ENCODE measurements around the gene SLC9A3.

SLC9A3 gene

DNA sequence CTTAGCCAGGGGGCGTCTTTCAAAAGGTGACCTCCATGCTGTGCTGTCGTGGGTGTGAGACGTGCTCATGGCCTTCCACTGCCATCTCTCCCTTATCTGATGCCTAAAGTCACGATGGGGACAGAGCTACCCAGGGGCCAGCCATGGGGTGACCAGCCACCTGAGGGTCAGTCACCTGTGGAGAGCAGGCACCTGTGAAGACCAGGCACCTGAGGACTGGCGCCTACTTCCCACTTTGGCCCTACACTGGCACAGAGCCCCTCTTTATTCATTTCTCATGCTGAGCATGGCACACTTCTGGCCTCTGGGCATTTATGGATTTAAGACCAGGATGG lies 87.6 kb downstream of the SLC9A3 start:
- Histone ChIP-seq H3K9me3 (ENCODE audit: control insufficient read depth in 1 of 2, low read length in 2 of 2) (no peaks in the 10 kb centered on the region), H3K27ac (ENCODE audit: low read depth, low read length) (no peak overlapping the region)

DNA sequence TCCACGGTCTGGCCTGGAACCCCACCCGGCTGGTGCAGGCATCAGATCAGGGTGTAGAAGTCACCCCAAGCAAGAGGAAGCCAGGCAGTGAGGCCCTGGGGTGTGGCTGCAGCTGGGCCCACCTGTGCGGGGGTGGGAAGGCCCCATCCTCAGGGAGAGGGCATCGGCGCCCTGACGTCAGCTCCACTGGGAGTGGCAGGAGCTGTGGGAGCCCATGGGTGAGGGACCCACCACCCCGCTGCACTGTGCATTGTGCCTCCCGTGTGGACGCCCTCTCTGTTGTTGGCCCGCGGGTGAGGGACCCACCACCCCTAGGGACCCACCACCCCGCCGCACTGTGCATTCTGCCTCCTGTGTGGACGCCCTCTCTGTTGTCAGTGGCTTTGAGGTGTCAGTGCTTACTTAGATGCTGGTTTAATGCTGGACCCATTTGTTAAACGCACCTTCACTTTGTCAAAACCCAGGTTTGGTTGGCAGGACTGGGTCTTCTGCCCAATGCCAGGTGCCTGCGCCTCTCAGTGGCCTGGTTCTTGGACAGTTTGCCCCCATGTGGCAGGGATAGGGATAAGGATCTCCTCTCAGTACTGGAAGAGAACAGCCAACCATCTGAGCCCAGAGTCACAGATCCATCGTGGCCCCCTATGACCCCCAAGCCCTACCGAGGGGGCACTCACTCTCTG lies 88.1 kb downstream of the SLC9A3 start:
- Histone ChIP-seq H3K4me3 (ENCODE audit: low read depth in 1 of 2, low read length in 2 of 2) (no peak overlapping the region), H3K27ac (ENCODE audit: low read depth, low read length) (no peak overlapping the region), H3K9me3 (ENCODE audit: control insufficient read depth in 1 of 2, low read length in 2 of 2) (no peaks in the 10 kb centered on the region), H3K36me3 (ENCODE audit: control insufficient read depth in 1 of 2, insufficient read depth in 2 of 2, low read length in 2 of 2) (no peaks in the 10 kb centered on the region), H3K9ac (ENCODE audit: low read depth in 1 of 2, low read length in 2 of 2) (no peak overlapping the region), H3K4me1 (ENCODE audit: control insufficient read depth in 1 of 2, insufficient read depth in 2 of 2, low read length in 2 of 2) (peaks cover 3 to 7% of the 10 kb centered on the region in 2 donors), H3K27me3 (ENCODE audit: control insufficient read depth in 1 of 2, insufficient read depth in 2 of 2, low read length in 2 of 2) (no peaks in the 10 kb centered on the region)

More for the DNA sequence above, 87.6 kb downstream of the SLC9A3 start:
- H3K36me3 ChIP-seq (ENCODE audit: control insufficient read depth in 1 of 2, insufficient read depth in 2 of 2, low read length in 2 of 2): no peaks in the 10 kb centered on the region
- H3K9ac ChIP-seq (ENCODE audit: low read depth in 1 of 2, low read length in 2 of 2): no peak overlapping the region
- no peak overlapping the region for H3K4me3 ChIP-seq (ENCODE audit: low read depth in 1 of 2, low read length in 2 of 2)
- H3K27me3 ChIP-seq (ENCODE audit: control insufficient read depth in 1 of 2, insufficient read depth in 2 of 2, low read length in 2 of 2): no peaks in the 10 kb centered on the region
- H3K4me1 ChIP-seq (ENCODE audit: control insufficient read depth in 1 of 2, insufficient read depth in 2 of 2, low read length in 2 of 2): peaks cover 0 to 2% of the 10 kb centered on the region in 2 donors

DNA sequence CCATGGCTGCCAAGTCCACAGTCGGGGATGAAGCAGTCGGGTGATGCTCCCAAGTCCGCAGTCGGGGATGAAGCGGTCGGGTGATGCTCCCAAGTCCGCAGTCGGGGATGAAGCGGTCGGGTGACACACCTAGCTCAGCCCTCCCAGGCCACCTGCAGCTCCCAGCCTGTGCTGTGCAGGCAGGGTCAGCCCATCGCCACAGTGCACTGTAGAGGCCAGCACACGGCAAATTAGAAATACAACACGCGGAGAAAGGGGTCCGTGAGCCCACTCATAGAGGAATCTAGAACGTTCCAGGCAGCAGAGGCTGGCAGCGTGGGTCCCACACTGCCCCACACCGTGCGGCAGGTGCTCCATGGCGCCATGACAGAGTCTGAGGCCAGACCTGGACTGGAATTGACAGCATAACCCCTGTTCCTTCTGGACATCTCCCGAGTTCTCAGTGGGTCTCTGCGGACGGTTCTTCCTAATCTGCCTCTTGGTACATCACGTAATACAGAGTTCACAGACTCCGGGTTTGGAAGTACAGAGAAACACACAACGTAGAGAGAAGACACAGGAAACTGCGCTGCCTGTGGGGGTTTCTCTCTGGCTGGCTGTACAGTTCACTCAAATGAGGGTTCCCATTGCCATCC lies 89.0 kb downstream of the SLC9A3 start:
- Histone ChIP-seq H3K4me1 (ENCODE audit: control insufficient read depth in 1 of 2, insufficient read depth in 2 of 2, low read length in 2 of 2) (peaks cover 11 to 15% of the 10 kb centered on the region in 2 donors), H3K36me3 (ENCODE audit: control insufficient read depth in 1 of 2, insufficient read depth in 2 of 2, low read length in 2 of 2) (no peaks in the 10 kb centered on the region), H3K9me3 (ENCODE audit: control insufficient read depth in 1 of 2, low read length in 2 of 2) (no peaks in the 10 kb centered on the region), H3K9ac (ENCODE audit: low read depth in 1 of 2, low read length in 2 of 2) (no peak overlapping the region), H3K4me3 (ENCODE audit: low read depth in 1 of 2, low read length in 2 of 2) (no peak overlapping the region), H3K27me3 (ENCODE audit: control insufficient read depth in 1 of 2, insufficient read depth in 2 of 2, low read length in 2 of 2) (no peaks in the 10 kb centered on the region), H3K27ac (ENCODE audit: low read depth, low read length) (no peak overlapping the region)

DNA sequence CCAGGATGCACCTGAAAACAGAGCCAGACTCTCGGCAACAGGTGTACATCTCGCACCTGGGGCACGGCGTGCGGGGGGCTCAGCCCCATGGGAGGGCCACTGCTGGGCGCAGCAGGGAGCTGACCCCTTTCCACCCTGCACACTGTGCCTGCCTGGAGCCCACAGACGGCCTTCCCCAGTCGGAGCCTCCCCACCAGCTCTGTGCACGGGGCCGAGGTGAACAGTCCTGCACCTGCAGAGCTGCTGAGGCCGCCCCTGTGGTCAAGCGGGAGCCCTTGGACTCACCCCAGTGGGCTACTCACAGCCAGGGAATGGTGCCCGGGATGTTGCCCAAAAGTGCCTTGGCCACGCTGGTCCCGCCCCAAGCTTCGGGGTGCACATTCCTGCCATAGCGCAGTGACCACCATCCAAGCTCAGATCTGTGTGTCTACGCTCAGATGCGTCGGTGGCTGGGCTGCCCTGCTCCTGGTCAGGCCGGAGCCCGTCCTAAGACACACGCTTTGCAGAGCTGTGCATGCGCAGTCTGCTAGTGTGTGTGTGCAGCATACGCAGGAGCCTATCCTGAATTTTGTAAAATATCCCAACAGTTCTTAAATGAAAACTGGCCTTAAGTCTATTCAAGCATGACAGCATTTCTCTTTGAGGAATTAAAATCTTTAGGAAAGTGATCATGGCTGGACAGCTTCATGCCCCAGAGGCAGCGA lies 89.7 kb downstream of the SLC9A3 start:
- no peaks in the 10 kb centered on the region for H3K36me3 ChIP-seq (ENCODE audit: control insufficient read depth in 1 of 2, insufficient read depth in 2 of 2, low read length in 2 of 2)
- no peak overlapping the region for H3K9ac ChIP-seq (ENCODE audit: low read depth in 1 of 2, low read length in 2 of 2)
- H3K4me1 ChIP-seq (ENCODE audit: control insufficient read depth in 1 of 2, insufficient read depth in 2 of 2, low read length in 2 of 2): peaks cover 17% of the 10 kb centered on the region in 2 donors
- H3K27me3 ChIP-seq (ENCODE audit: control insufficient read depth in 1 of 2, insufficient read depth in 2 of 2, low read length in 2 of 2): no peaks in the 10 kb centered on the region
- no peak overlapping the region for H3K27ac ChIP-seq (ENCODE audit: low read depth, low read length)
- H3K9me3 ChIP-seq (ENCODE audit: control insufficient read depth in 1 of 2, low read length in 2 of 2): no peaks in the 10 kb centered on the region
- no peak overlapping the region for H3K4me3 ChIP-seq (ENCODE audit: low read depth in 1 of 2, low read length in 2 of 2)

DNA sequence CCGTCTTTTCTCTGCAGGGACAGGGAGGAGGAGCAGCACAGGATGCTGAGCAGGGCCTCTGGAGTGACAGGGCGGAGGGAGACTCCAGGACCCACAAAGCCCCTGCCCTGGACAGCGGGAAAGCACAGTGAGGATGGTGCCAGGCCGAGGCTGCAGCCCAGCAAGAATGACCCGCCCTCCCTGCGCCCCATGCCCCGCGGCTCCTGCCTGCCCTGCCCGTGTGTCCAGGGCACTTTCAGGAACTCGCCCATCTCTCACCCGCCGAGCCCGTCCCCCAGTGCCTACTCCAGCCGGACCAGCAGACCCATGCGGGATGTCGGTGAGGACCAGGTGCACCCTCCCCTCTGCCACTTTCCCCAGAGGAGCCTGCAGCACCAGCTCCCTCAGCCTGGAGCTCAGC lies 90.4 kb downstream of the SLC9A3 start:
- Histone ChIP-seq H3K9me3 (ENCODE audit: control insufficient read depth in 1 of 2, low read length in 2 of 2) (no peaks in the 10 kb centered on the region), H3K27ac (ENCODE audit: low read depth, low read length) (no peak overlapping the region), H3K4me3 (ENCODE audit: low read depth in 1 of 2, low read length in 2 of 2) (no peak overlapping the region), H3K9ac (ENCODE audit: low read depth in 1 of 2, low read length in 2 of 2) (no peak overlapping the region), H3K4me1 (ENCODE audit: control insufficient read depth in 1 of 2, insufficient read depth in 2 of 2, low read length in 2 of 2) (peaks cover 17% of the 10 kb centered on the region in 2 donors), H3K36me3 (ENCODE audit: control insufficient read depth in 1 of 2, insufficient read depth in 2 of 2, low read length in 2 of 2) (no peaks in the 10 kb centered on the region), H3K27me3 (ENCODE audit: control insufficient read depth in 1 of 2, insufficient read depth in 2 of 2, low read length in 2 of 2) (no peaks in the 10 kb centered on the region)

DNA sequence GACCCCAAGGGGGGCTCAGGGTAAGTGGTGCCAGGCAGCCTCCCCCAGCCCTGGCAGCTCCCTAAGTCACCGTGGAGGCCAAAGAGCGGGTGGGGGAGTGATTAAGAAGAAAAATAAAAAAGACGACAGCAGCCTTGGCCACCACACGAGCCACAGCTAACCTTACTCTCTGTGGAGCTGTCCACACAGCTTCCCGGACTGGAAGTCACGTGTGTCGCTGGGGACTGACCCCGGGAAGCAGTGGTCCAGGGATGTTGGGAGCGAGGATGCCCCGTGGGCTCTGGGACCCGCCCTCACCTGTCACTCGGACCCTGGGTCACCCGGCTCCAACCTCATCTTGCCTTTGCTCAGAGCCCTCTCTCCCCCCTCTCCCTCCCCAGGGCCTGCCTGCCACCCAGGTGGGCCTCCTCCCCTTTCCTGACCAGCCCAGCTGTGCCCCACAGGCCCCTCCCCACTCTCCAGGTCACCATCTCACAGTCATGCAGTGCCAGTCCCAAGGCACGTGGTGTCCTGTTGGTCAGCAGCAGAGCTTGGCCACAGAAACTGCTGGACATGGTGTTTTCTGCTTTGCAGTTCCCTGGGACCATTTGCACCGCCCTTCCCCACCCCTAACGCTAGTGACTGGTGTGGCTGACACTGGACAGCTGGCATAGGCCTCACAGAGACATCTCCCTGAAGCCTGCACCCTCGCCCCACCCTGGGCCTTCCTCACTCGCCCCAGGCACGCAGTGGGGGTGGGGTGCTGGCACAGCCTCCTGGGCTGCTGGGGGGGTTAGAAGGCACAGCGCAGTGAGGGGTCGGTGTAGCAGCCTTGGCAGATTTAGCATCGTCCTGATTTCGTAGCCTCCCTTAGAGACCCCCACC lies 91.1 kb downstream of the SLC9A3 start:
- Histone ChIP-seq H3K9ac (ENCODE audit: low read depth in 1 of 2, low read length in 2 of 2) (no peak overlapping the region), H3K27ac (ENCODE audit: low read depth, low read length) (no peak overlapping the region), H3K9me3 (ENCODE audit: control insufficient read depth in 1 of 2, low read length in 2 of 2) (no peaks in the 10 kb centered on the region), H3K4me3 (ENCODE audit: low read depth in 1 of 2, low read length in 2 of 2) (no peak overlapping the region), H3K27me3 (ENCODE audit: control insufficient read depth in 1 of 2, insufficient read depth in 2 of 2, low read length in 2 of 2) (no peaks in the 10 kb centered on the region), H3K4me1 (ENCODE audit: control insufficient read depth in 1 of 2, insufficient read depth in 2 of 2, low read length in 2 of 2) (peaks cover 17% of the 10 kb centered on the region in 2 donors), H3K36me3 (ENCODE audit: control insufficient read depth in 1 of 2, insufficient read depth in 2 of 2, low read length in 2 of 2) (no peaks in the 10 kb centered on the region)

DNA sequence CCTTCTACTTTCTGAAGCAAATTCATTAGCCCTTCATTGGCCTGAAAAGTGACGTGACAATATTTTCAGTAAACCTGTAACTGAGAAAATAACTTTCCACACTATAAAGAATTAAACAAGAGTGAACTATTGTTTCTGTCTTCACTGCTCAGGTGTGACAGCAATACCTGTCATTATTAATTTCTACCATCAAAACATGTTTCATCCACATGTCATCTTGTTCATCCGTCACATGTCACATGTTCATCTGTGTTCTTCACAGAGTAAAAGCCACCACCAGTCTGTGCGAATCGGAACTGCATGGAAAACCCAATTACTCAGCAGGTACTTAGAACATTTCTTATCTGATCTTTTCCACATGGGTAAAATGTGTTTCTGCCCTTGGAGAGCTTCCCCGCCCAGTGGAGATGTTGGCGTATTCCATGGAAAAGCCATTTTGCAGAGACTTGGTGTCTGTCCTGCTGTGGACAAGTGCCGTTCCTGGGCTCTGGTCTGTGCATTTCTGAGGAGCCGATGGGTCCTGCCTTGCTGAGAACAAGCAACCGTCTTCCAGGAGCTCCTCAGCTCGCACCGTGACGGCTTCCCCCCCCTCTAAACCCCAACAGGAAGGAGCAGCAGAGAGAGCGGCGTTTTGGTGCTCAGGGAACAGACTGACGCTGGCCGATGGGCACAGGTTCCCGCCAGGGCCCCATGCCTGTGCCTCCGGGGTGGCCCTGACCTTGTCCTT lies 91.9 kb downstream of the SLC9A3 start:
- Histone ChIP-seq H3K27me3 (ENCODE audit: control insufficient read depth in 1 of 2, insufficient read depth in 2 of 2, low read length in 2 of 2) (no peaks in the 10 kb centered on the region), H3K27ac (ENCODE audit: low read depth, low read length) (no peak overlapping the region), H3K9ac (ENCODE audit: low read depth in 1 of 2, low read length in 2 of 2) (no peak overlapping the region), H3K36me3 (ENCODE audit: control insufficient read depth in 1 of 2, insufficient read depth in 2 of 2, low read length in 2 of 2) (no peaks in the 10 kb centered on the region), H3K9me3 (ENCODE audit: control insufficient read depth in 1 of 2, low read length in 2 of 2) (no peaks in the 10 kb centered on the region), H3K4me3 (ENCODE audit: low read depth in 1 of 2, low read length in 2 of 2) (no peak overlapping the region), H3K4me1 (ENCODE audit: control insufficient read depth in 1 of 2, insufficient read depth in 2 of 2, low read length in 2 of 2) (peaks cover 17% of the 10 kb centered on the region in 2 donors)

DNA sequence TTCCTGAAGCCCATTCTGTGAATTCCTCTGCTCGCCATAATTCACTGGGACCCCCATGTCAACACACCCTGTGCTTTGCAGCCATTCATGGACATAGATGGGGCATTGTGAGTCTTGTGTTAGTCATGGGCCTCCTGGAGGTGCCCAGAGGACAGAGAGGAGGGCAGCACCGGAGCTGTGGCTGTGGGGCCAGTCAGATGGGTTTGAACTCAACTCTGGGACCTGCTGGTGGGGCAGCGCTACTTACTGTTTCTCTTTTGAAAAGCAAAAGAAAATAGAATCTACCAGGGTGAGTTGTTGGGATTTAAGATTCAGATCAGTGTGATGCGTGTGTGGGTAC lies 92.6 kb downstream of the SLC9A3 start:
- Histone ChIP-seq H3K4me1 (ENCODE audit: control insufficient read depth in 1 of 2, insufficient read depth in 2 of 2, low read length in 2 of 2) (peaks cover 17% of the 10 kb centered on the region in 2 donors), H3K9me3 (ENCODE audit: control insufficient read depth in 1 of 2, low read length in 2 of 2) (no peaks in the 10 kb centered on the region), H3K4me3 (ENCODE audit: low read depth in 1 of 2, low read length in 2 of 2) (no peak overlapping the region), H3K36me3 (ENCODE audit: control insufficient read depth in 1 of 2, insufficient read depth in 2 of 2, low read length in 2 of 2) (no peaks in the 10 kb centered on the region), H3K27ac (ENCODE audit: low read depth, low read length) (no peak overlapping the region), H3K9ac (ENCODE audit: low read depth in 1 of 2, low read length in 2 of 2) (no peak overlapping the region), H3K27me3 (ENCODE audit: control insufficient read depth in 1 of 2, insufficient read depth in 2 of 2, low read length in 2 of 2) (no peaks in the 10 kb centered on the region)

DNA sequence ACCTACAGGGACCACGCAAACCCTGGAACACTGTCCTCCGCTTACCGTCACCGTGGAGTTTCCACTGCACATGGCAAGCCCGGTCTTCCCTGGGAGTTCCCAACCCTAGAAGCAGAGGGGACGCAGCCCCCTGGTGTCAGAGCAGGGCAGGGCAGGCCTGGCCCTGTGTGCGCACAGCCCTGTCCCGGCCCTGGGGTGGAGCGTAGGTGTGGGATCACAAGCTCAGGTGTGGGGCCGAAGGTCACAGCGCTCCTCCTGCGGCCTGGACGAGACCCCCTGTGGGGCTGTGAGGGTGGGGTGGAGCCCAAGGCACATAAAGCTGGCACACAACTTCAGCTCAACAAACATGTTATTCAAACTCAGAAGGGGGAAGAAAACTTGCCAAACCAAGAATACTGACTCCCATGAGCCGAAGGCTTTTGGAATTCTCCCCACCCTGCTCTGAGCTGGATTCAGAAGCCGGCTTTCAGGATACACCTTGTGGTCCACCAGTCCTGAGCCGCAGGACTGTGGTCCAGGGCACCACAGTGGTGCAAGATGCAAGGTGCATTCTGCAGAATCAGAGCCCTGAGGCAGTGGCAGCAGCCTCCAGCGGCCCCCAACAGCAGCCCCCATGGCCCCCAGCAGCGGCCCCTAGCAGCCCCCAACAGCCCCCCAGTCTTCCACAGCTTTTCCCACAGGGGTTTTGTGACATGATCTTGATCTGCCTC lies 93.1 kb downstream of the SLC9A3 start:
- H3K9ac ChIP-seq (ENCODE audit: low read depth in 1 of 2, low read length in 2 of 2): no peak overlapping the region
- no peaks in the 10 kb centered on the region for H3K9me3 ChIP-seq (ENCODE audit: control insufficient read depth in 1 of 2, low read length in 2 of 2)
- H3K36me3 ChIP-seq (ENCODE audit: control insufficient read depth in 1 of 2, insufficient read depth in 2 of 2, low read length in 2 of 2): no peaks in the 10 kb centered on the region
- no peak overlapping the region for H3K4me3 ChIP-seq (ENCODE audit: low read depth in 1 of 2, low read length in 2 of 2)
- peaks cover 17% of the 10 kb centered on the region in 2 donors for H3K4me1 ChIP-seq (ENCODE audit: control insufficient read depth in 1 of 2, insufficient read depth in 2 of 2, low read length in 2 of 2)
- H3K27ac ChIP-seq (ENCODE audit: low read depth, low read length): no peak overlapping the region
- H3K27me3 ChIP-seq (ENCODE audit: control insufficient read depth in 1 of 2, insufficient read depth in 2 of 2, low read length in 2 of 2): no peaks in the 10 kb centered on the region

Measured in duodenal mucosa (tissue), 2 donors.